Mammary epithelial cell (primary cell): ENCODE measurements around the gene GLTPD2.

Source experiments
- EZH2 ChIP-seq: IDR thresholded peaks from 2 replicates; pipeline ENCODE4 v1.6.1; 2012; ENCODE audit warnings: low read length, inconsistent platforms, borderline replicate concordance
- TF ChIP-seq, protein P1 (sequence below), 2 donors: IDR thresholded peaks in 1 of 2; conservative IDR thresholded peaks in 1 of 2; 2 replicates each; pipeline ENCODE4 v1.5.1; 2011 to 2012; ENCODE audit warnings: inconsistent platforms in 2 of 2, low read length in 2 of 2, mild to moderate bottlenecking in 2 of 2, control low read depth in 1 of 2, low read depth in 1 of 2; ENCODE audit not compliant: insufficient read depth in 1 of 2; ENCODE audit errors: extremely low read depth in 1 of 2

DNA sequence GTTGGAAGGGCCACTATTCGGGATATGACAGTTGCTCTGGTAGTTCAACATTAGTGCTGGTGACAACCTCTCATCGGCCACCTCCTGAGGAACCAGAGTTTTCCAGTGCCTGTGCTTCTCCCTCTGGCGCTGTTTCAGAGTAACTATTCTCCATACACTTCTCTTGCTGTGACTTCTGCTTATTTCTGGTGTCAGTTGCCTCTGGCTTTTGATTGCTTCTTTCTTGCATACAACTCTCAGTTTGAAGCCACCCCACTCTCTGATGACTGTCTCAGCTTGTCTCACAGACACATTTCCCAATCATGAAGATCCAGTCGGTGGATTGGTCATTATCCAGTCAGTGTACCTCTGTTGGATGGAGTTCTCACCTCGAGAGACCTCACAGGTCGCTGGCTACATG lies 20.5 kb upstream of the GLTPD2 start:
- TF ChIP-seq, protein P1, sequence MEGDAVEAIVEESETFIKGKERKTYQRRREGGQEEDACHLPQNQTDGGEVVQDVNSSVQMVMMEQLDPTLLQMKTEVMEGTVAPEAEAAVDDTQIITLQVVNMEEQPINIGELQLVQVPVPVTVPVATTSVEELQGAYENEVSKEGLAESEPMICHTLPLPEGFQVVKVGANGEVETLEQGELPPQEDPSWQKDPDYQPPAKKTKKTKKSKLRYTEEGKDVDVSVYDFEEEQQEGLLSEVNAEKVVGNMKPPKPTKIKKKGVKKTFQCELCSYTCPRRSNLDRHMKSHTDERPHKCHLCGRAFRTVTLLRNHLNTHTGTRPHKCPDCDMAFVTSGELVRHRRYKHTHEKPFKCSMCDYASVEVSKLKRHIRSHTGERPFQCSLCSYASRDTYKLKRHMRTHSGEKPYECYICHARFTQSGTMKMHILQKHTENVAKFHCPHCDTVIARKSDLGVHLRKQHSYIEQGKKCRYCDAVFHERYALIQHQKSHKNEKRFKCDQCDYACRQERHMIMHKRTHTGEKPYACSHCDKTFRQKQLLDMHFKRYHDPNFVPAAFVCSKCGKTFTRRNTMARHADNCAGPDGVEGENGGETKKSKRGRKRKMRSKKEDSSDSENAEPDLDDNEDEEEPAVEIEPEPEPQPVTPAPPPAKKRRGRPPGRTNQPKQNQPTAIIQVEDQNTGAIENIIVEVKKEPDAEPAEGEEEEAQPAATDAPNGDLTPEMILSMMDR (conservative IDR thresholded peaks at IDR 0.05 in 1 of 2, IDR thresholded peaks at IDR 0.05 in 1 of 2; ENCODE audit: extremely low read depth in 1 of 2, insufficient read depth in 1 of 2, low read depth in 1 of 2, low read length in 2 of 2): no peak
- no peak for TF ChIP-seq EZH2
